Activated gamma-delta T cell (primary cell): Measurements from ENCODE around the gene PBRM1.

ENCODE experiments used
- DNase-seq: peaks from one replicate; lab custom pipeline; 2025; lab: John Stamatoyannopoulos, UW

The PBRM1 gene

DNA sequence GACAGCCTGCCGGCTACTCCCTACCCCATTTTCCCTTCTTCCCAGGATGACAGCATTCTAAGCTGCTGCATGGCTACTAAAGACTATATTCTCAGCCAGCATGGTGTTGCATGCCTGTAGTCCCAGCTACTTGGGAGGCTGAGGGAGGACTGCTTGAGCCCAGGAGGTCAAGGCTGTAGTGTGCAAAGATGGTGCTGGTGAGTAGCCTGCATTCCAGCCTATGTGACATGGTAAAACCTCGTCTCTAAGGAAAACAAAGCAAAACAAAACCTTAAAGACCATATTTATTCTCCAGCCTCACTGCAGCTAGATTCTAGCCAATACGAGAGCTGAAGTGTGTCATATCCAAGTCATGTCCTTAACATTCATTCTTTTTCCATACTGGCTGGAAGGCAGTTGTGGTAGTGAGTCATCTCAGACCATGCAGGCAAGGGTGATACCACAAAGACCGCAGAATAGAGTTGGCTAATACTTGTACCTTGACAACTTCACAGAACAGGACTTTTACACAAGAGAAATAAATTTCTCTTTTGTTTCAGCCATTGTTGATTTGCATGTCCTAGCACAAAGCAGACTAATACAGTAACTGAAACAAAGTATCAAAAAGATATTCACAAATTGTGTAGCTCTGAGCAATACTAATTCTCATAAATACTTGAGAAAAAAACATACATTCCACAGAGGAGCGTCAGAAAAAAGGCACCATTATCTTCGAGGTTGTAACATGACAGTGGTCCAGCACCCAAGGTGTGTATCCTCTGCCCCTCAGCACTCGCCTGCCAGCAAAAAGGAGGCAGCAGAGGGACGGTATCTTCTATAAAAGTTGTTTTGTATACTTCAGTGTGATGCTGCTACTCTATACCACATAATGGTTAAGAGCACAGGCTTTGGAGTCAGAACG, 14.8 kb downstream of the PBRM1 start:
- no peak for DNase-seq

- no peak for DNase-seq
Observed at GRCh38 chr3:52663098-52663497, 22.6 kb downstream of the PBRM1 start.

GRCh38 chr3:52660046-52660445, 25.7 kb downstream of the PBRM1 start:
- no peak for DNase-seq

DNA sequence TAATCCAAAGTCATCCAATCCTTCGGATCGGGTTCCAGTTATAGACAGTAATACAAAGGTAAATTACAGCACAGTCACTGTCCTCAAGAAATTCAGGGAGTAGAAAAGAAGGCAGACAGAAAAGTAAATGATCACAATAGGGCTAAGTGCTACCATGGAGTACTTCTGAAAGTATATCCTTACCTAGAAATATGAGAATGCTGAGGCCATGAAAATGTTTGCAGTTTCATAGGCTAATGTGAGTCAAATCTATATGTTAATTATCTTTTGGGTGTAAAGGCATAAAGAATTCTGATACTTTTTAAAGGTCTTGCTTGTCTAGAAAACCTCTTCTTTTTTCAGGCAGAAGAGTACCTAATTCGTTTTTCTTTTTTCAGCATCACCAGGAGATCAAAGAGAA, 29.8 kb downstream of the PBRM1 start:
- DNase-seq = no peak

DNA sequence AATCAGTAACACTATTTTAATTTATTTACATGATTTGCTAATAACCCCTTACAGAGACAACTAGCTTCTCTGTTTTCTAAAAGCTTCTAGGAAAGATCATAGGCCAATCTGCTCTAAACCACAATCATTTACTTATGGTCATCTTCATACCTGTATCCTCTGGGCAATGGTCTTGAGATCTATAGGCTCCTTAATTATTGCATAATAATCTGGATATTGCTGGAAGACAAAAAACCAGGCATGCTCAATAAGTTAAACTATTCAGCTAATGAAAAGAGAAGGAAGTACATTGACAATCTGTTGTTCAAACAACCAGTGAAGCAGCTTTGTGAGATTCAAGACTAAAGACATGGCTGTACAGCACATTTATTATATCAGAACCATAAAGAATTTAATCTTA, 34.1 kb downstream of the PBRM1 start:
- no peak for DNase-seq

DNA sequence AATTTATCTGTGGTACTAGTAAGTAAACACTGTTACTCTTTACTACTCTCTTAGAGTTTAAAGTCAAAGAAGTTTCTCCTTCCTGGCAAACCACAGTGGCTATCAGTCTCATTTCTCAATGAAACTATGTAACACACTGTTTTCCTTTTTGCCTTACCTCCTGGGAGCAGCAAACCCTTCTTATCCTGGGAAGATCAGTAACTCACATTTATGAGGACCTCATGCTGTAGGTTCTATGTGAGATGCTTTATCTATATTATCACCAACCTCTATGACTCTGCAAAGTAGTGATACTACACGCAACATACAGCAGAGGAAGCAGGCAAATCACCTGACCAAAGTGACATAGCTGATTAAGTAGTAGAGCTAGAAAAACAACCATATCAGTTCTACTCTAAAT, 35.3 kb downstream of the PBRM1 start:
- no peak for DNase-seq

DNA sequence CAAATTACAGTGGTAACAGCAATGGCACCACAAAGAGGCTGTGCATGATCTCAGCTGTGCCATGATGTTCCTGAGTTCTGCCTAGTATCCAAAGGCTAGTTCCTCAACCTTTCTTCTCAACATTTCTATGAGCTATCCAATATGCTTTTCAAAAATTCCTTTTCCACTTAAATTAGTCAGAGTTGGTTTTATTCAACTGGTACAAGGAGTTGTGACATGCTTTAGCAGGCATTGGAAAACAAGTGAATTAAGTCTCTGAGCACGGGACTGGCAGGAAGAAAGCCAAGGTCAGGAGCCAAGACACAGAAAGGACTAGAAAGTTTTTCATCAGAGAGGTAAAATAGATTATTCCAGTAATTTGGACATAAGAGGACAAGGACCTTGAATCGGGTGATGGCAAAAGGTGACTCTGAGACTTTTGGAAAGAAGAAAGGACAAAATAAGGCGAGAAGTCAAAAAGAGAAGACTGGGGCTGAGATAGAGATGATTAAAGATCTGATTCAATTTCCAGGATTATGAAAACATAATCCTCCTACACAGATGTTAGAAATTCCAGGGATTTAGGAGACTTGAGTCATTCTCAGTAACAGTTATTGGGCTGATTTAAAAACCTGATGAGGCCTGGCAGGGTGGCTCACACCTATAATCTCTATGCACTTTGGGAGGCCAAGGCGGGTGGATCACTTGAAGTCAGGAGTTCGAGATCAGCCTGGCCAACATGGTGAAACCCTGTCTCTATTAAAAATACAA, 36.1 kb downstream of the PBRM1 start:
- no peak for DNase-seq

- DNase-seq = no peak
Observed at GRCh38 chr3:52645549-52645948, 40.2 kb downstream of the PBRM1 start.

GRCh38 chr3:52636673-52637072, 49.0 kb downstream of the PBRM1 start:
- DNase-seq = no peak

GRCh38 chr3:52633786-52634185, 51.9 kb downstream of the PBRM1 start:
- no peak for DNase-seq

DNA sequence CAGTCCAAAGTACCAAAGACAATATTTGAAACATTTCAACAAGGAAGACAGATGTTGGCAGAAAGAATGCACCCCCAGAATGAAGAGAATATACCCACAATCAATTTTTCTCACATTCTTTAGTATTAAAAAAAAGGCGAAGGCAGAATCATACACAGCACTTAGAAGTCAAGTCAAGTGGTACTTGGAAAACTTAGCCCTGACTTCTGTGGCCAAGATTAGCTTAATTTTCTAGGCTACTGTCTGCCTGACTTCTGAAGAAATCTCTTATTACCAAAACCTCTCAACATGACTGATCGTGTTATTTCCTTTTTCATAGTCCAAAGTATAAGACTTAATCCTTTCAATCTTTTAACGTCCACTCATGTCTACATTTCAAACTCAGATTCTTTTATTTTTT, 60.7 kb downstream of the PBRM1 start:
- no peak for DNase-seq

DNA sequence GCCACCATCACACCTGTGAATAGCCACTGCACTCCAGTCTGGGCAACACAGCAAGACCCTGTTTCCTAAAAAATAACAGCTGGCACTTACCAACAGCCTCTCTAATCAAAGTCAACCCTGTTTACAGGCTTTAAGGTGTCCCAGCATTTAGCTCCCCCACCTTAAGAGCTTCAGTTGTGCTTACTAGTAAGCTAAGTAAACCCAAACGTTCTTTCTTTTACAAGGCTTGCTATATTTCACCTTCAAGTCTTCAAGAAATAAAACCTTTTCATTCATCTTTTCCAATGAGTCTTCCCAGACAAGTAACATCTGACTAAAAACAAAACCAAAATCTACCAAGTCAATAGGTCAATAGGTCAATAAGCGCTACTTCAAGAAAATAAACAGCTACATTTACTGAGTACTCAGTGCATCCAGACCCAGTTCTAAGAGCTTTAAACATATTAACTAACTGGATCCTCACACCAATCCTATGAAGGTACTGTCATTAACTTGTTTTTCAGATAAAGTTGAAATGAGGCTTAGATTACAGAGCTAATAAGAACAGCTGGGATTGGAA, 62.4 kb downstream of the PBRM1 start:
- DNase-seq = no peak

- DNase-seq = no peak
Observed at GRCh38 chr3:52620580-52620979, 65.1 kb downstream of the PBRM1 start.

DNA sequence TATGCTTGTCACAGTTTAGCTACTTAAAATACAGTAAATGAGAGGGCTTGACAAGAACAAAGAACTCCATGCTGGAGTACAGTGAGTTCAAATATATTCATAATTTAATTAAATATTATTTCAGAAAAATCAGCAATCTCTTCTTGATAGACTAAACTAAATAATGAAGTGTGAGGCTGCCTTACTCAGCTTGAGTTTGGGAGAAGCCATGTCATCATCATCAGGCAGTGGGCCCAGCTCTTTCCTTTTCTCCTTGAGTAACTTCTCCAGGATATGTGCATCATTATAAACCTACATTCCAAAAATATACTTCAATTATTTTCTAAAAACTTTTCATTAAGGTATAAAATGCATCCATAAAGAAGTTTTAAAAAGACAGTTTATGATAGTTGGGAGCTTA, 70.5 kb downstream of the PBRM1 start:
- DNase-seq = no peak

DNA sequence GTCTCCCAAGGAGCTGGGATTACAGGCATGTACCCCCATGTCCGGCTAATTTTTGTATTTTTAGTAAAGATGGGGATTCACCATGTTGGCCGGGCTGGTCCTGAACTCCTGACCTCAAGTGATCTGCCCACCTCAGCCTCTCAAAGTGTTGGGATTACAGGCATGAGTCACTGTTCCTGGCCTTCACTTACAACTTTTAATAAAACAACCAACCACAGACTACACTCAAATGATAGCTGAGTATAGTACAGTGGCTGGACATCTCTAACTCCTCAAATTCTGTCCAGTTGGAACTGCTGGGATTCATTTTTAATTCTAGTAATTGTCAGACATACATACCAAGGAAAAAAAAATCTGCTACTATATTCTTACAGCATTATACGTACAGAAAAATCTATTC, 71.0 kb downstream of the PBRM1 start:
- DNase-seq = no peak

DNA sequence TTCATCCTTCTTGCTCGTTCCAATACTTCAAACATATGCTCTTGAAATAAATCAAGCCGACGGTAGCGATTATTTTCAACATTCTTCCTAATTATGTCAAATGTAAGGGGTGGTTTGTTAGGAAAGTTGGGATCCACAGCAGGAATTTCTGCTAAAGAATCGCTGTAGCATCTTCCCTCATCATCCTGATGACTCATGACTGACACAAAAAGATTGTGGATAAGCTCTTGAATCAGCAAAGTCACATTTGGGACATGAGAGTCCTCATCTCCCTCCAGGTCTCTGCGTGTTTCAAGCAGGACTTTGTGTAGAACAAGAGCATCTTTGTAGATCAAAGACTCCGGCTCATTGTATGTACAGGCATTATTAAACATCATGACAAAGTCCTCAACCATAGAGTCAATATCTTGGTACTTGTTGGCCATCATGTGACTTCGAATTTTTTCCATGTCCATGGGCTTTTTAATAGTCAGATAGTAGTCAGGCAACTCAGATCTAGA, 76.3 kb downstream of the PBRM1 start:
- DNase-seq = no peak

DNA sequence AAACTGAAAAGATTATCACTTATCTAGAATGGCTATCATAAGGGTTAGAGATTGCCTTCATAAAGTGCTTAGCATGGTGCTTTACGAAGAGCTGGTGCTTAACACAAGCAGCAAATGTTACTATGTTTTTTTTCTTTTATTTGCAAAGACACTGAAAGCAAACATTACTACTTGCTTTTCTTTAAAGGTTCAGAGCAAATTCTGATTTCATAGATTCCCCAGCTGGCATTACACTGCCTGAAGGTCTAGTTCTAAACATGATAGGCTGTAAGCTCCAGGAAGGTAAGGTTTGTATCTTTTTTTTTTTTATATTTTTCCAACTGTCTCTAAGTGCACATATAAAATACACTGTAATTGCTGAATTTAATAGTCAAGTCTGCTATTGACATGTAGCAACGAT, 77.4 kb downstream of the PBRM1 start:
- DNase-seq = no peak

DNA sequence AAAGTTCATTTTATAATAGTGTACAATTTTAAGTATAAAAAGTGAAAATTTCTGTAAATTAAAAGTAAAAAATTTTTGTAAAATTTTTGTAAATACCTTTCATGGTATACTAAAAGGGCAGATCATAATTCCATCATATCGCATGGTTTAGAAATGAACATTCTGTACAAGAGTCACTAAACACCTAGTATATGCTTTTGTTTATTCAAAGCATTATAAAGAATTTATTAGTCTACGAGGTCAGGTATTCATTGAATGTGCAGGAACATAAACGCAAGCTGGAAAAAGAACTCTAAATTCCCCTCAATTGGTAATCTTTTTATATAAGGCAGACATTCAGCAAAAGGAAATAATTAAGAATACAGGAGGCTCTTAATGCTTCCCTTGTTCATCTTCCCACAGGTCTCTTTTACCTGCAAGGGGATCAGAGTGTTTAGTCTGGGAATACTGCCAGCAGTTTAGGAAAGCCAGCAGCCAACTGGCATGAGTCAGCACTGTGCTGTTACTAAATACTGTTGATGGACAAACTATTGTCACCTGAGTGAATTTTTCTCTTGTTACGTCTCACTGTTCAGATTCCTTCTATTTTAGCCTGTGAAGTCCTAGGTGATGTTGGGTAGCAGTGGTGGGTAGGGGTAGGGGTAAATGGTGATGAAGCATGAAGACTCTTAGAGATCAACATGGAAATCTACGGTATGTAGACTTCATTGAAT, 79.2 kb downstream of the PBRM1 start:
- DNase-seq = no peak

- DNase-seq = no peak
Observed at GRCh38 chr3:52600258-52600657, 85.5 kb downstream of the PBRM1 start.

DNA sequence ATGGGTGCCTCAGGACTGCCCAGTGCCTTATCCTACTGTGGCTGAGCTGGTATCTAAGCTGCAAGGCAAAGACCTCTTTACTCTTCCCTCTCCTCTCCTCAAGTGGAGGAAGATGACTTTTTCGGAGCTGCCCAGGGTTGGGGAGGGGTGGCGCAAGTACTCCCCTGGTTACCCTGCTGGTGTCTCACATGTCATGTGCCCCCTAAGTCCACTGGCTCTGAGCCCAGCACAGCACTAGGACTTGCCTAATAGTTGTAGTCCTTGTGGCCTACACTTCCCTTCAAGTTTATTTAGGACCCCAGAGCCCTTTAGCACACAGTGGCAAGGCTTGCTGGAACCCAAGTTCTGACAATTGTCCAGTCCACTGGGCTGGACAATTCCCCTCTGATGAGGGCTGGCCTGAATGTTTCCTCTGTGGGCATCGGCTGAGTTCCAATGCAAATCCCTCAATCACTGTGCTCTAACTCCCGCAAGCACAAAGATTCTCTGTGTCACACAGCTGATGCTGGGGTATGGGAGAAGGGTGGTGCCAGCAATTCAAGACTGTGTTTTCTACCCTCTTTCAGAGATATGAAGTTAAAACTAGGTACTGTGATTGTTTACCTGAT, 89.0 kb downstream of the PBRM1 start:
- no peak for DNase-seq

DNA sequence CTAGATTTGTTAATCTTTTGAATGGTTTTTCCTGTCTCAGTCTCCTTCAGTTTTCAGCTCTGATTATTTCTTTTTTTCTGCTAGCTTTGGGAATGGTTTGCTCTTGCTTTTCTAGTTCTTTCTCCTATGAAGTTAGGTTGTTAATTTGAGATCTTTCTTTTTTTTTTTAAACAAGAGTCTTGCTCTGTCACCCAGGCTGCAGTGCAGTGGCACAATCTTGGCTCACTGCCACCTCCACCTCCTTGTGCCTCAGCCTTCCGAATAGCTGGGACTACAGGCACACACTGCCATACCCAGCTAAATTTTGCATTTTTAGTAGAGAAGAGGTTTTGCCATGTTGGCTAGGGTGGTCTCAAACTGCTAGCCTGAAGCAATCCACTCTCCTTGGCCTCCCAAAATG, 92.6 kb downstream of the PBRM1 start:
- DNase-seq = no peak
